Left renal pelvis (tissue), 4 donors: Measurements from ENCODE around the gene POLE4. TPM values are rescaled to one million over a fixed set of nuclear protein-coding genes. Genes with fewer than 3 reads are reported as not detected.

Source experiments
- DNase-seq, 4 donors: peaks; one replicate each; pipeline ENCODE4 v3.0.0-alpha.2; 2013; ENCODE audit warnings: low read depth in 4 of 4, low spot score in 3 of 4
- polyA plus RNA-seq, 4 donors: library from polyadenylated mRNA; unstranded; fragments of 120-200 nt; gene quantifications; one replicate each; pipeline ENCODE4 v1.2.1, GENCODE V29; 2013; ENCODE audit not compliant: insufficient read length in 4 of 4

Gene POLE4, protein sequence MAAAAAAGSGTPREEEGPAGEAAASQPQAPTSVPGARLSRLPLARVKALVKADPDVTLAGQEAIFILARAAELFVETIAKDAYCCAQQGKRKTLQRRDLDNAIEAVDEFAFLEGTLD
- 10 to 100 TPM; 39.3 to 46.6 (median 44.2) TPM for polyA plus RNA-seq

DNA sequence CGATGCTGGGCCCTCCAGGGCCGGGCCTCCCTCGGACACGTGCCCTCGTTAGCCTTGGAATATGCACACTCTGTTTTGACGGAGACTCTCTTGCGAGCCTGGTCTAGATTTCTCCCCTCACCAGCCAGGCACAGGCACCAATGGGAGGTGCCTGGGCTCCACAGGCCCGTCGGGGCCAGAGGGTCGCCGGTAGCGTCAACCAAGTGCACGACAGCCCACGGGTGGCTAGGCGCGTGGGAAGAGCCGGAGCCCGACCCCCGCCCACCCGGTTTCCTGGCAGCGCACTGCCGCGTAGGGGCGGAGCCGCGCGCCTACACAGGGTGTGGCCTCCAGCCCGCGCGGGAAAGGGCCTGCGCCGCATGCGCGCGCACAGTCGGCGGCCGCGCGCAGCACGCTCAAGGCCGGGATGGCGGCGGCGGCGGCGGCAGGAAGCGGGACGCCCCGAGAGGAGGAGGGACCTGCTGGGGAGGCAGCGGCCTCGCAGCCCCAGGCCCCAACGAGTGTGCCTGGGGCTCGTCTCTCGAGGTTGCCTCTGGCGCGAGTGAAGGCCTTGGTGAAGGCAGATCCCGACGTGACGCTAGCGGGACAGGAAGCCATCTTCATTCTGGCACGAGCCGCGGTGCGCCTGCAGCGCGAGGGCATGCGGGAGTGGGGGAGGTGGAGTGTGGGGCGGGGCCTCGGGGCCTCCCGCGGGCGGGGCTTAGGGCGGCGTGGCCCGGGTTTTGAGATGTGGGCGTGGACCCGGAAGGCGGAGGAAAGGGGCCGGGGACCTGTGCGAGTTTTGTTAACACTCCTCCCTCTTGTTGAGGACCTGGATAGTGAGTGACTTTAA, at the start of gene POLE4:
POLE4 (plus strand) TSS at position 370 of the 832 bp plus-strand sequence; CDS start at position 407, 37 bp downstream.
- DNase-seq = peak; percentile 66 to 78 (median 72)

GRCh38 chr2:74908748-74909444, 49.5 kb upstream of the POLE4 start:
- no peak for DNase-seq

DNA sequence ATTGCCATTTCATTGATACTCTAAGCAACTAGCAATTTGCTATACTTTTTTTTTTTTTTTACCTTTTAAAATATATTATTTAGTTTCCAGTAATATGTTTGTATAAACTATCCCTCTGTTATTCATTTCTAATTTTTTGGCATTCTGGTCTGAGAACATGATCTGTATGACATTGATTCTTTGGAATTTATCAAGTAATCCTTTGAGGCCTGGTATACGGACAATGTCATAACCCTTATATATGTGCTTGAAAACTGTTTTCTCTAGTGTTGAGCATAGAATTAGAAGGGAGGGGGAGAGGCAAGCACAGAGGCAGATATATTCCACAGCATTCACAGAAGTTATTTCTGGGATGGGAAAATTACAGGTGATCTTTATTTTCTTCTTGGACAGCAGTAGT, 48.2 kb upstream of the POLE4 start:
- no peak for DNase-seq

GRCh38 chr2:74911061-74911460, 47.4 kb upstream of the POLE4 start:
- DNase-seq = no peak

DNA sequence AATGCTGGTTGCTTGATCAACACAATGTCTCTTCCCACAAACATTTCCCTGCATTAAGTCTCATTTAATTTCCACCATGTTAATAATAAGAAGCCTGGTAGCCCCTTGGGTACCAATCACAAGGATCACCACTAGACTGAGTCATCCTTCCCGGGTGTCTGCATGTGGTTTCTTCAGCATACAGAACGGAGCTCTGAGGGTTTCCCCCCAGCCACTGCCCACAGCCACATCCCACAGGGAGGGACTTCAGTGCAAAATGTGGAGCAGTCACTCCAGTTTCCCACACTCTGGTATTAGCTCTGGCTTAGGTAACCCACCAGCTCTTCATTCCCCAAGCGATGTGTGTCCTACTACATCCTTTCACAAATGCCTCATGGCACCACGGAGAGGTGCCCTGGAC, 42.7 kb upstream of the POLE4 start:
- no peak for DNase-seq

GRCh38 chr2:74916394-74916793, 42.0 kb upstream of the POLE4 start:
- DNase-seq = no peak

- DNase-seq = no peak
These were observed 40.5 kb upstream of the POLE4 start for GRCh38 chr2:74917702-74918619.

- peak in 3 of 4 donors; percentile 24 to 30 (median 28) for DNase-seq
These were observed 38.6 kb upstream of the POLE4 start for GRCh38 chr2:74919827-74920226.

DNA sequence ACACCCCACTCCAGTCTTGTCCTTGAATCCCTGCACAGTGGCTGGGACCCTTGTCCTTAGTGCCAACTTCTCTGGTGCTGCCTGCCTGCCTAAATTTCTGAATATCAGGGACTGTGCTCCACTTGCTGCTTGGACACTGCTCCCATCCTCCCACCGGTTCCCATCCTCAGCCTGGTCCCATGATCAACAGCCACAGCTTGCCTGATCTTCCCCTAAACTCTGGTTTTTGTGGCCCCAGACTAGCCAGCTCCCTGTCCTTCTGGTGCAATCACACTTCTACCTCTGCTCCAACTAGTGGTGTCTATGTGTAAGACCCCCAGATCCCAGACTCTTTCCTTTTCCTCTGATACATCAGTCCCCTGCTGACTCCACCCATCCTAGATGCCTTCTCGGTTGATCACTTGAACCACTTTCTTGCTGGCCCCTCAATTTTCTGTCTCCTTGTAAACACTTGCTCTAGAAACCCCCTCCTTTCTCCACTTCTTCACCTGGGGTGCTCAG, 37.2 kb upstream of the POLE4 start:
- no peak for DNase-seq

DNA sequence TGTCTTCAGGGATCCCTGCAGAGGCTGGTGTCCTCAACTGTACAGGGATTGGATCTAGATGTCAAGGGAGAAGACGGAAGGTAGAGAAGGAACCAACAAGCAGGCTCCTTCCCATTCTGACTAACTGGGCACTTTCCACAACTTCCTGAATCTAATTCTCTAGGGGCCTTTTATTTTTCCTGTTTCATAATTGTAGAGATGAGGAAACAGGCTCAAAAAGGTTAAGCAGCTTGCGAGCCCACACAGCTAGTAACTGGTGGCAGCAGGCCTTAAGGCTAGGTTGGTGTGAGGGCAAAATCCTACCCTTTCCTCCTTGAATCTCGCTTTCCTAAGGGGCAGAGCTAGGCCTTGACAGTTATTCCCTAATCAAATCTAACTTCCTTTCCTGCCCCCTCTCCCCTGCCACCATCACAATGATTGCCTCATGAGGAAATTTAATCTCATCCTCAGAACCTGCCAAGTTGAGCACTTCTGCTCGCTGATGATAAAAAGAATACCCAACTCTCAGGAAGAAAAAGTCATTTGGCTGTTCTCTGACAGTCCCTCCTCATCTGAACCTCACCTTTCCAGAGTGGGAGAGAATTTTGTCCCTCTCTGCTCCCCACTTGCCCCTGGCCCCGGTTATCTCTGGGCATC, 35.7 kb upstream of the POLE4 start:
- no peak for DNase-seq

- no peak for DNase-seq
These were observed 33.8 kb upstream of the POLE4 start for GRCh38 chr2:74924463-74925265.

GRCh38 chr2:74925361-74925786, 33.1 kb upstream of the POLE4 start:
- no peak for DNase-seq

DNA sequence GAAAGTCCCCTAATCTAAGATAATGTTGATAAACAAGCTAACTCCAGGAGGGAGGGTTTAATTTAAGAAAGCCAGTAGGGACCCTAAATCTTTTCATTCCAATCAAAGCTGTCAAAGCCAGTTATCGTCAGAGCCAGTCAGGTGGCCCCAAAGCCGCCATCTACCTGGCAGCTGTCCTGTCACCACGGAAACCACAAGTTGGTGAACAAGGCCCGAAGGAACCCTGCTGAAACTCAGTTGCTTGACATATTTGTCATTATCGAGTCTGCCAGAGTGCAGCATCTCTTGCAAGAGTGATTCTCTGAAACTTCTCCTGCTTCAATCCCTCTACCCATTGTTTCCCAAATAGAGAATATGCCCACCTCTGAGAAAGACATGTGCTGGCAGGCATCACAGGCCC, 30.8 kb upstream of the POLE4 start:
- DNase-seq = no peak

GRCh38 chr2:74930811-74931486, 27.5 kb upstream of the POLE4 start:
- no peak for DNase-seq

DNA sequence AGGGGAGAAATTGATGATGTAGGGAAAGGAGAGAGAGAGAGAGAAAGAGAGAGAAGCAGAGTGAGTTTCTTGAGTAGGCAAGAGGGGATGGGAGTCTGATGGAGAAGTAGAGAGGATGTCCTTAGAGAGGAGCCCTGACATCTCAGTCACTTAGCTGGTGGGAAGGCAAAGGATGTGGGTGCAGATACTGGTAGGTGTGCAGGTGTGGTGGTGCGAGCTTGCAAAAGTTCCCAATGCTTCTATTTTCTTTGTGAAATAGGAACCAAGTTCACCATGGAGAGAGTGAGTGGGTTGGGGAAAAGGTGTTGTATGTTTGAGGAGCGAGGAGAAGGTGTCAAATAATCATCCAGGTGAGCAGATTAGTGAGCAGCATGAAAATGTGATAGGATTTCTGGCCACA, 26.5 kb upstream of the POLE4 start:
- DNase-seq = no peak

GRCh38 chr2:74935975-74936391, 22.5 kb upstream of the POLE4 start:
- DNase-seq = no peak

GRCh38 chr2:74937221-74937880, 21.1 kb upstream of the POLE4 start:
- DNase-seq = no peak

DNA sequence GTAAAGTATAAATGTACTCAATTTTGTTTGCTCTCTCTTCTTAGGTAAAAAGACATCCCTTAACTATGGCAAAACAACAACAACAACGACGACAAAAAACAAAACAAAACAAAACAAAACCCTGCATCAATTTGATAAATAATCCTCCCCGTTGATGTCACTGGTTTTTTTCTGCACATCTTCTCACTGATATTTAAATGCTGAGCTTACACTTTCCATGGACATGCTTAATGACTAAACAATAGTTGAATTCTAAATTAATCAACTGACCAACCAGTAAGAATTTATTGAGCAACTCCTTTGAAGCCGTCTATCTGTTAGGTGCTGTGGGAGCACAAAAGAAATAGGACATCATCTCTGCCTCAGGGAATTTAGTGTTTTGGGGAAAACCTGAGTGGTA, 20.2 kb upstream of the POLE4 start:
- no peak for DNase-seq
